Stomach (tissue), 9 donors: Measurements from ENCODE around the gene MYO16. TPM values are rescaled to one million over a fixed set of nuclear protein-coding genes. Genes with fewer than 3 reads are reported as not detected.

ENCODE experiments used
- DNase-seq, 2 donors: peaks; one replicate each; pipeline versions ENCODE4 v3.0.0 to v3.0.0-alpha.2; 2013 to 2019
- H3K27ac ChIP-seq, 5 donors: fragments of 200-600 bp in 4 of 5; sonication (generic) in 4 of 5; one replicate each; pipeline ENCODE4 v1.5.1; 2013 to 2019; ENCODE audit warnings: mild to moderate bottlenecking in 1 of 5, moderate library complexity in 1 of 5
- H3K27me3 ChIP-seq, 3 donors: fragments of 200-600 bp; sonication (generic); one replicate each; pipeline ENCODE4 v1.5.1; 2017 to 2019; ENCODE audit warnings: mixed run types in 1 of 3
- H3K36me3 ChIP-seq, 4 donors: fragments of 200-600 bp; sonication (generic); 1 replicate in 3 of 4; 2 replicates in 1 of 4; pipeline ENCODE4 v1.5.1; 2016 to 2019
- H3K4me1 ChIP-seq, 4 donors: fragments of 200-600 bp; sonication (generic); one replicate each; pipeline ENCODE4 v1.5.1; 2016 to 2019
- H3K4me3 ChIP-seq, 4 donors: fragments of 200-600 bp; sonication (generic) in 3 of 4; one replicate each; pipeline ENCODE4 v1.5.1; 2016 to 2019; ENCODE audit warnings: mild to moderate bottlenecking in 1 of 4
- H3K9me3 ChIP-seq, 4 donors: fragments of 200-600 bp; sonication (generic); one replicate each; pipeline ENCODE4 v1.5.1; 2016 to 2019
- EP300 ChIP-seq: sonication (generic); formaldehyde crosslinking; IDR thresholded peaks from one replicate; pipeline ENCODE4 v1.6.1; 2017; ENCODE audit warnings: antibody characterized with exemption
- POLR2A ChIP-seq, 4 donors: fragments of 450-650 bp; IDR thresholded peaks; one replicate each; pipeline ENCODE4 v1.6.1; 2016; ENCODE audit warnings: antibody characterized with exemption in 4 of 4, control low read depth in 2 of 4, mild to moderate bottlenecking in 1 of 4, moderate library complexity in 1 of 4
- POLR2AphosphoS5 ChIP-seq, 3 donors: sonication (generic); formaldehyde crosslinking; IDR thresholded peaks; one replicate each; pipeline ENCODE4 v1.6.1; 2016; ENCODE audit warnings: antibody characterized with exemption in 3 of 3
- WGBS, 5 donors: extraction: QIAGEN DNeasy Blood & Tissue Kit in 3 of 5; methylation state at CpG; one replicate each; pipeline versions ENCODE4 v1.1.5 to v1.1.7; 2013 to 2018; 5-methylcytosine and 5-hydroxymethylcytosine counted together
- intact Hi-C: fragments of 100-400 bp; cut with DNase I; formaldehyde crosslinking; loops from one replicate; pipeline ENCODE4 v1.15.1; 2023; ENCODE audit warnings: low total_unique reads
- polyA plus RNA-seq, 3 donors: library from polyadenylated mRNA; stranded (reverse); fragments of 200-250 nt; gene quantifications; one replicate each; pipeline ENCODE4 v1.2.3, GENCODE V29; 2013
- total RNA-seq, 5 donors: library from RNA; depleted of rRNA; stranded (reverse); fragments of >200 nt; gene quantifications; one replicate each; pipeline versions ENCODE4 v1.1.0 to v1.2.3, GENCODE V29; 2014 to 2016
- TF ChIP-seq, protein P1 (sequence below), 7 experiments: fragments of 450-650 bp in 4 of 7; fragments of 200-600 bp in 3 of 7; sonication (generic) in 3 of 7; IDR thresholded peaks; one replicate each; pipeline ENCODE4 v1.5.1; 2016 to 2019; ENCODE audit warnings: antibody characterized with exemption in 7 of 7, control low read depth in 2 of 7, mild to moderate bottlenecking in 1 of 7
- donor health status: healthy with polysubstance abuse.
- donor health status: Bipolar disorder and iron deficiency.
- donor health status: healthy.

The MYO16 gene
- total and polyA plus RNA-seq, 8 donors = under 0.01 to 1.8 (median 0.15) TPM; not detected in 3

DNA sequence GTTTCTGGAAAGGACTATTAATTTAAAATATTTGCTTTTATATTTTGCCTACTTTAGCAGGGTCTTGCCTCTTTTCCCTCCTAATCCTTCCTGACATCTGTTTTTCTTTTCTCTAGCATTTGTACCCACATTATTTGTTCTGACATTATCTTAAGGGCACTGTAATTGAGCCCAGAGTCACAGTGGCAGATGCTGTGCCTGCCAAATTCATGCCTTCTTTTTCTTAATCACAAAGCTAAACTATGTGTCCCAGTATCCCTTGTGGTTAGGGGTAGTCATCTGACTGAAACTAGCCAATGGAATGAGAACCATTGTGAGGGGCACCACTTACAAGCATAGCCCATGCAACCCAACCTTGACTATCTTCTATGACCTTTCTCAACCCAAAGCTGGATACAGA lies 562.9 kb downstream of the MYO16 start:
- Histone ChIP-seq H3K27ac (no peak overlapping the region), H3K9me3 (no peaks in the 10 kb centered on the region), H3K27me3 (no peaks in the 10 kb centered on the region), H3K4me3 (no peak overlapping the region), H3K4me1 (no peaks in the 10 kb centered on the region), H3K36me3 (no peaks in the 10 kb centered on the region)
- DNase-seq = no peak
- no peak for TF ChIP-seq EP300
- TF ChIP-seq, protein P1, sequence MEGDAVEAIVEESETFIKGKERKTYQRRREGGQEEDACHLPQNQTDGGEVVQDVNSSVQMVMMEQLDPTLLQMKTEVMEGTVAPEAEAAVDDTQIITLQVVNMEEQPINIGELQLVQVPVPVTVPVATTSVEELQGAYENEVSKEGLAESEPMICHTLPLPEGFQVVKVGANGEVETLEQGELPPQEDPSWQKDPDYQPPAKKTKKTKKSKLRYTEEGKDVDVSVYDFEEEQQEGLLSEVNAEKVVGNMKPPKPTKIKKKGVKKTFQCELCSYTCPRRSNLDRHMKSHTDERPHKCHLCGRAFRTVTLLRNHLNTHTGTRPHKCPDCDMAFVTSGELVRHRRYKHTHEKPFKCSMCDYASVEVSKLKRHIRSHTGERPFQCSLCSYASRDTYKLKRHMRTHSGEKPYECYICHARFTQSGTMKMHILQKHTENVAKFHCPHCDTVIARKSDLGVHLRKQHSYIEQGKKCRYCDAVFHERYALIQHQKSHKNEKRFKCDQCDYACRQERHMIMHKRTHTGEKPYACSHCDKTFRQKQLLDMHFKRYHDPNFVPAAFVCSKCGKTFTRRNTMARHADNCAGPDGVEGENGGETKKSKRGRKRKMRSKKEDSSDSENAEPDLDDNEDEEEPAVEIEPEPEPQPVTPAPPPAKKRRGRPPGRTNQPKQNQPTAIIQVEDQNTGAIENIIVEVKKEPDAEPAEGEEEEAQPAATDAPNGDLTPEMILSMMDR (IDR thresholded peaks at IDR 0.05) = no peak
- TF ChIP-seq POLR2A (IDR thresholded peaks at IDR 0.05) = no peak
- no peak for TF ChIP-seq POLR2AphosphoS5 (IDR thresholded peaks at IDR 0.05)
- intact Hi-C loops = no loop called here

DNA sequence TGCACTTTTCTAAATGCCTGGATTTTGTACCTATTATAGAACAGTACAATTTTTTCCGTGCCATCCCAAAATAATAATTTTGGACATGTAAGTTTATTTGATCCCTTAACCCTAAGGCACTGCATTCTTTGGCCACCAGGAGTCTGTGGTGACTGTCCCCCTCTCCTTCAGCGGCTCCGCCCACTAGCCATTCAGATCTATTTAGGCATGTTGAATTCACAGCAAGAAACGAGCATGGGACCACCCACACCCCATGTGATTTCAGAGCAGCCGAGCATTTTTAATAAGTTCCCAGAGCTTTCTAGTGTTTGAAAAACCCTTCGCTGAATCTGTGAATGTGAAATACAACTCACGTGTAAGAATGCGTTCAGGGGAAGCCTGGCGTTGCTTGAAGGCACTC lies 567.5 kb downstream of the MYO16 start:
- TF ChIP-seq POLR2A (IDR thresholded peaks at IDR 0.05) (no peak), POLR2AphosphoS5 (IDR thresholded peaks at IDR 0.05) (no peak), EP300 (no peak)
- TF ChIP-seq, protein P1 (IDR thresholded peaks at IDR 0.05) = no peak
- Histone ChIP-seq H3K27me3 (no peaks in the 10 kb centered on the region), H3K27ac (no peak overlapping the region), H3K36me3 (no peaks in the 10 kb centered on the region), H3K4me1 (no peaks in the 10 kb centered on the region), H3K4me3 (no peak overlapping the region), H3K9me3 (no peaks in the 10 kb centered on the region)
- 84 to 86% (median 84%) methylated on average over 9 of the region's 9 CpGs for WGBS, 5 donors
- intact Hi-C loops = no loop called here
- no peak for DNase-seq

DNA sequence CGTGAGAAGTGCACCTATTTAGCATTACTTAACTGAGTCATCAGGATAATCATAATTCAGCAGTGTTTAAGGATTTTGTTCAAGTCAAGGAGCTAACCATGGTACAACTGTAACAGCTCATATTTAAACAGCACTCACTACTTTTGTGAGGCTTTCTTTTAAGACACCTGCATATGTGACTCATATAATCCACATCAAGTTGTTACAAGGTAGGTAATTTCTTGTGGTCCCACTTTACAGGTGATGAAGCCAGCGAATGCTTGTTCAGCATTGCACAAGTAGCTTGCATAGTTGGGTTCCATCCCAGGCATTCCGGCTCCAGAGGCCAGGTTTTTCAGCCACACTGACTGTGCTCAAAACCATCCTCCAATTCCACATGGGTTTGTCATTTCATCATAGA lies 569.2 kb downstream of the MYO16 start:
- WGBS, 5 donors = 76 to 90% (median 77%) methylated on average over 3 of the region's 3 CpGs
- Histone ChIP-seq H3K36me3 (no peaks in the 10 kb centered on the region), H3K4me3 (no peak overlapping the region), H3K27me3 (no peaks in the 10 kb centered on the region), H3K27ac (no peak overlapping the region), H3K4me1 (no peaks in the 10 kb centered on the region), H3K9me3 (no peaks in the 10 kb centered on the region)
- intact Hi-C loops = no loop called here
- TF ChIP-seq, protein P1 (IDR thresholded peaks at IDR 0.05) = no peak
- TF ChIP-seq EP300 (no peak), POLR2A (IDR thresholded peaks at IDR 0.05) (no peak), POLR2AphosphoS5 (IDR thresholded peaks at IDR 0.05) (no peak)
- no peak for DNase-seq

DNA sequence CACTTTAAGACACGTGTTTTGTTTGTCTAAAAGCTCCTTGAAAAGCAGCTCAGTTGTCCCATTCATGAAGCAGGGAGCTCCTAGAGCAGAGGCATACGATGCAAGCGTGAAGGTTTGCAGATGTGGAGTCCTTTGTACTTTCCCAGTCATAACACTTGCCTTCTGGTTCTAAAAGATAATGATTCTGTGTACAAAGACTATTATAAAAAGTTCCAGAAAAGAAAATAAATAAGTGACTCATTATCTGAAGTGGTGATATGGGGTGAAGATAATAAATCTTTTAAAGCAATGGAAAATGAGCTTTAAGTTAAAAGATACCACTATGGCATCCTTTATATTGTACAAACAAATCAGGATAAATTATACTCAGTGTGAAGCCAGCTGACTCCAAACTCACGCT lies 569.9 kb downstream of the MYO16 start:
- Histone ChIP-seq H3K4me1 (no peaks in the 10 kb centered on the region), H3K27me3 (no peaks in the 10 kb centered on the region), H3K4me3 (no peak overlapping the region), H3K9me3 (no peaks in the 10 kb centered on the region), H3K36me3 (no peaks in the 10 kb centered on the region), H3K27ac (no peak overlapping the region)
- no peak for DNase-seq
- intact Hi-C loops = no loop called here
- WGBS, 5 donors = 15 to 42% (median 25%) methylated on average over 4 of the region's 4 CpGs
- TF ChIP-seq EP300 = no peak

DNA sequence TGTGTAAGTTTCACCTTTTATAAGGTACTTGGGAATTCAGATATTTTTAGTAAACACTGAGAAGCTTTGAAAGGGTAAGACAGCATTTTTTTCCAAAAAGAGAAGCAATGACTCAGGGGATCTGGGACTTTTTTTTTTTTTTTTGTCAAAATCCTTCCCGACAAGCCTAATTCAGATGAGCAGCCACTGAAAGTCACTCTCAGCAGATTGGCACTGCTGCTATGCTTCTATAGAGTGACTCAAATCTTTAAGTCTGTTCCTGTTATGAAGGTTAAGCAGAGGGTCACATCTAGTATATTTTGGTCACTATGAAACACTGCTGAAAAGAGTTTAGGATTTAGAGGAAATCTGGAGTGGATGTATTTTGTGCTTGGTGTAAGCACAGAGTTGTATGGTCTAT lies 571.1 kb downstream of the MYO16 start:
- H3K4me1 ChIP-seq = no peaks in the 10 kb centered on the region
- no peak overlapping the region for H3K27ac ChIP-seq
- no peaks in the 10 kb centered on the region for H3K27me3 ChIP-seq
- H3K4me3 ChIP-seq = no peak overlapping the region
- no peak for TF ChIP-seq POLR2AphosphoS5 (IDR thresholded peaks at IDR 0.05)
- TF ChIP-seq POLR2A (IDR thresholded peaks at IDR 0.05) = no peak
- TF ChIP-seq EP300 = no peak
- TF ChIP-seq, protein P1 (IDR thresholded peaks at IDR 0.05) = no peak
- WGBS, 5 donors = 46 to 68% (median 50%) methylated on average over 1 of the region's 1 CpG
- H3K9me3 ChIP-seq = no peaks in the 10 kb centered on the region
- no peaks in the 10 kb centered on the region for H3K36me3 ChIP-seq
- intact Hi-C loops = no loop called here
- DNase-seq = no peak
